HG03045 (cell line): ENCODE measurements around the gene NLRP6.
A peak's percentile ranks its signal among the peaks of the same experiment; 100 is the strongest.
"Not testable (repeated sequence)": the region's sequence is repeated elsewhere in the genome, so short reads cannot be mapped to it uniquely, and the experiment has no call there.

Source experiments
- ATAC-seq: cut with Tn5 transposase; IDR thresholded peaks from one replicate; pipeline ENCODE4 v1.9.1; 2021; ENCODE audit warnings: mild to moderate bottlenecking, moderate library complexity; ENCODE audit not compliant: unreplicated experiment

Gene NLRP6

GRCh38 chr11:306645-307371 is 28.6 kb downstream of the NLRP6 start:
- no peak for ATAC-seq

- not testable (repeated sequence) for ATAC-seq
Observed at GRCh38 chr11:307766-308708, 29.8 kb downstream of the NLRP6 start, which contains the start of gene IFITM2. Gene IFITM2 (plus strand): TSS chr11:307816. CDS start chr11:308193, 377 bp downstream.

GRCh38 chr11:308740-309665 is 30.8 kb downstream of the NLRP6 start:
- not testable (repeated sequence) for ATAC-seq

- ATAC-seq, result not testable (repeated sequence)
Observed at GRCh38 chr11:309979-310572, 31.9 kb downstream of the NLRP6 start.

GRCh38 chr11:311013-311748 is 33.0 kb downstream of the NLRP6 start:
- ATAC-seq, result peak; percentile 47

GRCh38 chr11:312092-312816 is 34.0 kb downstream of the NLRP6 start:
- no peak for ATAC-seq

- ATAC-seq, result no peak
Observed at GRCh38 chr11:313304-313786, 35.1 kb downstream of the NLRP6 start.

- ATAC-seq, result no peak
Observed at GRCh38 chr11:313787-314553, 35.8 kb downstream of the NLRP6 start, which contains the start of gene IFITM1. Gene IFITM1 (plus strand): TSS chr11:314040. CDS start chr11:314171, 131 bp downstream.

GRCh38 chr11:314554-314875 is 36.3 kb downstream of the NLRP6 start:
- not testable (repeated sequence) for ATAC-seq

- no peak for ATAC-seq
Observed at GRCh38 chr11:315051-315481, 36.9 kb downstream of the NLRP6 start.

GRCh38 chr11:315516-315994 is 37.3 kb downstream of the NLRP6 start:
- no peak for ATAC-seq

GRCh38 chr11:316031-316701 is 38.0 kb downstream of the NLRP6 start:
- ATAC-seq, result no peak

- no peak for ATAC-seq
Observed at GRCh38 chr11:316891-317301, 38.7 kb downstream of the NLRP6 start.

GRCh38 chr11:317668-318404 is 39.6 kb downstream of the NLRP6 start:
- ATAC-seq, result not testable (repeated sequence)

GRCh38 chr11:318405-319120 is 40.4 kb downstream of the NLRP6 start:
- peak; percentile 52 for ATAC-seq
